Ovary (tissue), 3 donors: Measurements from ENCODE around the gene GFRA3.

Experiments used
- EP300 ChIP-seq: sonication (generic); formaldehyde crosslinking; IDR thresholded peaks from one replicate; pipeline ENCODE4 v1.6.1; 2017; ENCODE audit warnings: antibody characterized with exemption
- POLR2A ChIP-seq: fragments of 450-650 bp; IDR thresholded peaks from one replicate; pipeline ENCODE4 v1.6.1; 2017; ENCODE audit warnings: antibody characterized with exemption, mild to moderate bottlenecking, moderate library complexity
- TF ChIP-seq, protein P1 (sequence below), 3 donors: fragments of 450-650 bp in 2 of 3; fragments of 200-600 bp in 1 of 3; IDR thresholded peaks; one replicate each; pipeline versions ENCODE4 v1.5.1 to v1.8.0; 2016 to 2022; ENCODE audit warnings: antibody characterized with exemption in 3 of 3, mild to moderate bottlenecking in 1 of 3
- donor health status: DM: no; HTN: no; CAD: no.

- no peak for TF ChIP-seq POLR2A
- TF ChIP-seq, protein P1, sequence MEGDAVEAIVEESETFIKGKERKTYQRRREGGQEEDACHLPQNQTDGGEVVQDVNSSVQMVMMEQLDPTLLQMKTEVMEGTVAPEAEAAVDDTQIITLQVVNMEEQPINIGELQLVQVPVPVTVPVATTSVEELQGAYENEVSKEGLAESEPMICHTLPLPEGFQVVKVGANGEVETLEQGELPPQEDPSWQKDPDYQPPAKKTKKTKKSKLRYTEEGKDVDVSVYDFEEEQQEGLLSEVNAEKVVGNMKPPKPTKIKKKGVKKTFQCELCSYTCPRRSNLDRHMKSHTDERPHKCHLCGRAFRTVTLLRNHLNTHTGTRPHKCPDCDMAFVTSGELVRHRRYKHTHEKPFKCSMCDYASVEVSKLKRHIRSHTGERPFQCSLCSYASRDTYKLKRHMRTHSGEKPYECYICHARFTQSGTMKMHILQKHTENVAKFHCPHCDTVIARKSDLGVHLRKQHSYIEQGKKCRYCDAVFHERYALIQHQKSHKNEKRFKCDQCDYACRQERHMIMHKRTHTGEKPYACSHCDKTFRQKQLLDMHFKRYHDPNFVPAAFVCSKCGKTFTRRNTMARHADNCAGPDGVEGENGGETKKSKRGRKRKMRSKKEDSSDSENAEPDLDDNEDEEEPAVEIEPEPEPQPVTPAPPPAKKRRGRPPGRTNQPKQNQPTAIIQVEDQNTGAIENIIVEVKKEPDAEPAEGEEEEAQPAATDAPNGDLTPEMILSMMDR (IDR thresholded peaks at IDR 0.05), result no peak
- no peak for TF ChIP-seq EP300
These were observed 10.2 kb downstream of the GFRA3 start for GRCh38 chr5:138264183-138264582.
